ENCODE results near the gene TLDC2. TPM values are rescaled to one million over a fixed set of nuclear protein-coding genes. Genes with fewer than 3 reads are reported as not detected.
"Not testable (repeated sequence)": the region's sequence is repeated elsewhere in the genome, so short reads cannot be mapped to it uniquely, and the experiment has no call there.

TLDC2 gene
- total RNA-seq, 2 experiments from 2014 or later = not detected

- no peak for ATAC-seq (ENCODE audit: poor library complexity)
- intact Hi-C loops (cut with DNase I, micrococcal nuclease) = no loop called here
- no peaks in the 10 kb centered on the region for H3K27me3 Mint-ChIP-seq
- no peak overlapping the region for H3K27ac Mint-ChIP-seq
- H3K27me3 ChIP-seq (ENCODE audit: control insufficient read depth in 1 of 2, insufficient read depth in 2 of 2, low read length in 2 of 2) = no peaks in the 10 kb centered on the region
- peaks cover 29% of the 10 kb centered on the region for H3K4me1 ChIP-seq (ENCODE audit: insufficient read depth, low read length)
- ChIA-PET POLR2A (no interaction called here), CTCF (no interaction called here)
- no peaks in the 10 kb centered on the region for H3K36me3 Mint-ChIP-seq (ENCODE audit: low read depth)
- H3K9me3 Mint-ChIP-seq = no peaks in the 10 kb centered on the region
- no peak for DNase-seq
- H3K4me1 Mint-ChIP-seq (ENCODE audit: low read depth) = peaks cover 25% of the 10 kb centered on the region
- no peak overlapping the region for H3K27ac ChIP-seq (ENCODE audit: low read depth in 1 of 2, low read length in 2 of 2)
- H3K36me3 ChIP-seq (ENCODE audit: insufficient read depth, low read length) = no peaks in the 10 kb centered on the region
- no peak overlapping the region for H3K4me3 Mint-ChIP-seq
- H3K4me3 ChIP-seq (ENCODE audit: low read length) = no peak overlapping the region
- H3K9me3 ChIP-seq (ENCODE audit: control insufficient read depth in 1 of 2, insufficient read depth in 1 of 2, low read length in 2 of 2) = no peaks in the 10 kb centered on the region
- no peak for TF ChIP-seq CTCF (IDR thresholded peaks at IDR 0.05)
Observed at GRCh38 chr20:36839150-36839549, 36.8 kb upstream of the TLDC2 start.

GRCh38 chr20:36841030-36841429 lies 34.9 kb upstream of the TLDC2 start:
- H3K36me3 ChIP-seq (ENCODE audit: insufficient read depth, low read length); intact Hi-C loops (cut with DNase I, micrococcal nuclease); H3K27ac ChIP-seq (ENCODE audit: low read depth in 1 of 2, low read length in 2 of 2); H3K4me3 ChIP-seq (ENCODE audit: low read length); H3K9me3 ChIP-seq (ENCODE audit: control insufficient read depth in 1 of 2, insufficient read depth in 1 of 2, low read length in 2 of 2); H3K36me3 Mint-ChIP-seq (ENCODE audit: low read depth); H3K9me3 Mint-ChIP-seq; H3K27me3 Mint-ChIP-seq; H3K27me3 ChIP-seq (ENCODE audit: control insufficient read depth in 1 of 2, insufficient read depth in 2 of 2, low read length in 2 of 2); DNase-seq; POLR2A ChIA-PET; ATAC-seq (ENCODE audit: poor library complexity); H3K4me3 Mint-ChIP-seq: not testable (repeated sequence)
- H3K27ac Mint-ChIP-seq = peak overlapping the region; percentile 43
- peaks cover 21% of the 10 kb centered on the region for H3K4me1 ChIP-seq (ENCODE audit: insufficient read depth, low read length)
- peaks cover 19% of the 10 kb centered on the region for H3K4me1 Mint-ChIP-seq (ENCODE audit: low read depth)
- CTCF ChIA-PET = interaction anchor here (0.6 kb wide), 1 partner anchor 174 kb away, joined by 4 read pairs; no protein-coding TSS in a partner anchor

GRCh38 chr20:36845288-36845971 lies 30.5 kb upstream of the TLDC2 start:
- CTCF ChIA-PET = no interaction called here

More at GRCh38 chr20:36845288-36845971, 30.5 kb upstream of the TLDC2 start:
- Histone ChIP-seq H3K9me3 (ENCODE audit: control insufficient read depth in 1 of 2, insufficient read depth in 1 of 2, low read length in 2 of 2) (peaks cover 0 to 5% of the 10 kb centered on the region in 2 experiments), H3K36me3 (ENCODE audit: insufficient read depth, low read length) (no peaks in the 10 kb centered on the region), H3K4me3 (ENCODE audit: low read length) (no peak overlapping the region), H3K4me1 (ENCODE audit: insufficient read depth, low read length) (peaks cover 16% of the 10 kb centered on the region), H3K27me3 (ENCODE audit: control insufficient read depth in 1 of 2, insufficient read depth in 2 of 2, low read length in 2 of 2) (no peaks in the 10 kb centered on the region), H3K27ac (ENCODE audit: low read depth in 1 of 2, low read length in 2 of 2) (no peak overlapping the region)
- ATAC-seq (ENCODE audit: poor library complexity) = no peak
- intact Hi-C loops (cut with DNase I, micrococcal nuclease) = no loop called here
- Mint-ChIP-seq H3K27me3 (no peaks in the 10 kb centered on the region), H3K36me3 (ENCODE audit: low read depth) (no peaks in the 10 kb centered on the region), H3K4me3 (no peak overlapping the region), H3K9me3 (no peaks in the 10 kb centered on the region), H3K27ac (no peak overlapping the region), H3K4me1 (ENCODE audit: low read depth) (peaks cover 17% of the 10 kb centered on the region)
- no peak for TF ChIP-seq CTCF (IDR thresholded peaks at IDR 0.05)
- DNase-seq = no peak
- POLR2A ChIA-PET = interaction anchor here (1.1 kb wide), 1 partner anchor 9 kb away, joined by 3 read pairs; no protein-coding TSS in a partner anchor

All from CD4-positive, alpha-beta T cell (primary cell).